ENCODE data around the gene SNAP47.

DNA sequence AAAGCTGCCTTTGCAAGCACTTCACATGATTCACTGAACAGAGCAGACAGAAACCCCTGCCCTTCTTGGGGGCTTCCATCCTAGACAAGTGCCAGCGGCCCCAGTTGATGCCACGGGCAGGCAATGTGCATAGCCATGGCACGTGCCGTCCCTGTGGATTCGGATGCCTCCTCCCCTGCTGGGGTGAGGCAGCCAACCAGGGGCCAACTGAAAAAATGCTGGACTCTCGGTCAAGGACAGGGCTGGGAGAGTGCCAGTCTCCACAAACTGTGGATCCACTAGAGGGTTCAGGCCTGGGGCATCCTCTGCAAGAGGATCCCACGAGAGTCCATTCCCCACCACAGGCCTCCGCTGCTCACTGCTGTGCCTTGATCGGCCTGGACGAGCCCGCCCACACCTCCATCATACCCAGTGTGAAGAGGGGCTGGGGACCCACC, 4.0 kb upstream of the SNAP47 start:
- TF ChIP-seq, protein P1, sequence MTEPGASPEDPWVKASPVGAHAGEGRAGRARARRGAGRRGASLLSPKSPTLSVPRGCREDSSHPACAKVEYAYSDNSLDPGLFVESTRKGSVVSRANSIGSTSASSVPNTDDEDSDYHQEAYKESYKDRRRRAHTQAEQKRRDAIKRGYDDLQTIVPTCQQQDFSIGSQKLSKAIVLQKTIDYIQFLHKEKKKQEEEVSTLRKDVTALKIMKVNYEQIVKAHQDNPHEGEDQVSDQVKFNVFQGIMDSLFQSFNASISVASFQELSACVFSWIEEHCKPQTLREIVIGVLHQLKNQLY (CRISPR knock-in tag; conservative IDR thresholded peaks at IDR 0.05): no peak
- TF ChIP-seq CHD4 (IDR thresholded peaks at IDR 0.05; ENCODE audit: insufficient read depth, insufficient replicate concordance, low read depth, low read length, poor library complexity, severe bottlenecking): no peak
- TF ChIP-seq ZNF408 (CRISPR knock-in tag; IDR thresholded peaks at IDR 0.05; ENCODE audit: low read depth): no peak
- TF ChIP-seq ZNF445 (CRISPR knock-in tag; IDR thresholded peaks at IDR 0.05; ENCODE audit: low read depth): no peak
- TF ChIP-seq HDAC2 (IDR thresholded peaks at IDR 0.05): no peak
- TF ChIP-seq, protein P2, sequence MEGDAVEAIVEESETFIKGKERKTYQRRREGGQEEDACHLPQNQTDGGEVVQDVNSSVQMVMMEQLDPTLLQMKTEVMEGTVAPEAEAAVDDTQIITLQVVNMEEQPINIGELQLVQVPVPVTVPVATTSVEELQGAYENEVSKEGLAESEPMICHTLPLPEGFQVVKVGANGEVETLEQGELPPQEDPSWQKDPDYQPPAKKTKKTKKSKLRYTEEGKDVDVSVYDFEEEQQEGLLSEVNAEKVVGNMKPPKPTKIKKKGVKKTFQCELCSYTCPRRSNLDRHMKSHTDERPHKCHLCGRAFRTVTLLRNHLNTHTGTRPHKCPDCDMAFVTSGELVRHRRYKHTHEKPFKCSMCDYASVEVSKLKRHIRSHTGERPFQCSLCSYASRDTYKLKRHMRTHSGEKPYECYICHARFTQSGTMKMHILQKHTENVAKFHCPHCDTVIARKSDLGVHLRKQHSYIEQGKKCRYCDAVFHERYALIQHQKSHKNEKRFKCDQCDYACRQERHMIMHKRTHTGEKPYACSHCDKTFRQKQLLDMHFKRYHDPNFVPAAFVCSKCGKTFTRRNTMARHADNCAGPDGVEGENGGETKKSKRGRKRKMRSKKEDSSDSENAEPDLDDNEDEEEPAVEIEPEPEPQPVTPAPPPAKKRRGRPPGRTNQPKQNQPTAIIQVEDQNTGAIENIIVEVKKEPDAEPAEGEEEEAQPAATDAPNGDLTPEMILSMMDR (IDR thresholded peaks at IDR 0.05 in 2 of 3, conservative IDR thresholded peaks at IDR 0.05 in 1 of 3; ENCODE audit: insufficient read depth in 2 of 3, low read depth in 1 of 3, low read length in 3 of 3): no peak
- TF ChIP-seq, protein P3, sequence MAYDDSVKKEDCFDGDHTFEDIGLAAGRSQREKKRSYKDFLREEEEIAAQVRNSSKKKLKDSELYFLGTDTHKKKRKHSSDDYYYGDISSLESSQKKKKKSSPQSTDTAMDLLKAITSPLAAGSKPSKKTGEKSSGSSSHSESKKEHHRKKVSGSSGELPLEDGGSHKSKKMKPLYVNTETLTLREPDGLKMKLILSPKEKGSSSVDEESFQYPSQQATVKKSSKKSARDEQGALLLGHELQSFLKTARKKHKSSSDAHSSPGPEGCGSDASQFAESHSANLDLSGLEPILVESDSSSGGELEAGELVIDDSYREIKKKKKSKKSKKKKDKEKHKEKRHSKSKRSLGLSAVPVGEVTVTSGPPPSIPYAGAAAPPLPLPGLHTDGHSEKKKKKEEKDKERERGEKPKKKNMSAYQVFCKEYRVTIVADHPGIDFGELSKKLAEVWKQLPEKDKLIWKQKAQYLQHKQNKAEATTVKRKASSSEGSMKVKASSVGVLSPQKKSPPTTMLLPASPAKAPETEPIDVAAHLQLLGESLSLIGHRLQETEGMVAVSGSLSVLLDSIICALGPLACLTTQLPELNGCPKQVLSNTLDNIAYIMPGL (CRISPR knock-in tag; IDR thresholded peaks at IDR 0.05): no peak
- TF ChIP-seq, protein P4, sequence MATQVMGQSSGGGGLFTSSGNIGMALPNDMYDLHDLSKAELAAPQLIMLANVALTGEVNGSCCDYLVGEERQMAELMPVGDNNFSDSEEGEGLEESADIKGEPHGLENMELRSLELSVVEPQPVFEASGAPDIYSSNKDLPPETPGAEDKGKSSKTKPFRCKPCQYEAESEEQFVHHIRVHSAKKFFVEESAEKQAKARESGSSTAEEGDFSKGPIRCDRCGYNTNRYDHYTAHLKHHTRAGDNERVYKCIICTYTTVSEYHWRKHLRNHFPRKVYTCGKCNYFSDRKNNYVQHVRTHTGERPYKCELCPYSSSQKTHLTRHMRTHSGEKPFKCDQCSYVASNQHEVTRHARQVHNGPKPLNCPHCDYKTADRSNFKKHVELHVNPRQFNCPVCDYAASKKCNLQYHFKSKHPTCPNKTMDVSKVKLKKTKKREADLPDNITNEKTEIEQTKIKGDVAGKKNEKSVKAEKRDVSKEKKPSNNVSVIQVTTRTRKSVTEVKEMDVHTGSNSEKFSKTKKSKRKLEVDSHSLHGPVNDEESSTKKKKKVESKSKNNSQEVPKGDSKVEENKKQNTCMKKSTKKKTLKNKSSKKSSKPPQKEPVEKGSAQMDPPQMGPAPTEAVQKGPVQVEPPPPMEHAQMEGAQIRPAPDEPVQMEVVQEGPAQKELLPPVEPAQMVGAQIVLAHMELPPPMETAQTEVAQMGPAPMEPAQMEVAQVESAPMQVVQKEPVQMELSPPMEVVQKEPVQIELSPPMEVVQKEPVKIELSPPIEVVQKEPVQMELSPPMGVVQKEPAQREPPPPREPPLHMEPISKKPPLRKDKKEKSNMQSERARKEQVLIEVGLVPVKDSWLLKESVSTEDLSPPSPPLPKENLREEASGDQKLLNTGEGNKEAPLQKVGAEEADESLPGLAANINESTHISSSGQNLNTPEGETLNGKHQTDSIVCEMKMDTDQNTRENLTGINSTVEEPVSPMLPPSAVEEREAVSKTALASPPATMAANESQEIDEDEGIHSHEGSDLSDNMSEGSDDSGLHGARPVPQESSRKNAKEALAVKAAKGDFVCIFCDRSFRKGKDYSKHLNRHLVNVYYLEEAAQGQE (IDR thresholded peaks at IDR 0.05; ENCODE audit: borderline replicate concordance): no peak
- TF ChIP-seq, protein P4 (CRISPR knock-in tag; IDR thresholded peaks at IDR 0.05; ENCODE audit: low read depth): no peak
- TF ChIP-seq FOXP1 (CRISPR knock-in tag; IDR thresholded peaks at IDR 0.05): no peak
- TF ChIP-seq, protein P5, sequence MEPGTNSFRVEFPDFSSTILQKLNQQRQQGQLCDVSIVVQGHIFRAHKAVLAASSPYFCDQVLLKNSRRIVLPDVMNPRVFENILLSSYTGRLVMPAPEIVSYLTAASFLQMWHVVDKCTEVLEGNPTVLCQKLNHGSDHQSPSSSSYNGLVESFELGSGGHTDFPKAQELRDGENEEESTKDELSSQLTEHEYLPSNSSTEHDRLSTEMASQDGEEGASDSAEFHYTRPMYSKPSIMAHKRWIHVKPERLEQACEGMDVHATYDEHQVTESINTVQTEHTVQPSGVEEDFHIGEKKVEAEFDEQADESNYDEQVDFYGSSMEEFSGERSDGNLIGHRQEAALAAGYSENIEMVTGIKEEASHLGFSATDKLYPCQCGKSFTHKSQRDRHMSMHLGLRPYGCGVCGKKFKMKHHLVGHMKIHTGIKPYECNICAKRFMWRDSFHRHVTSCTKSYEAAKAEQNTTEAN (CRISPR knock-in tag; IDR thresholded peaks at IDR 0.05): no peak
- no peak for TF ChIP-seq SRF (CRISPR knock-in tag; IDR thresholded peaks at IDR 0.05)
